CD4-positive, alpha-beta T cell treated with Interleukin-12 subunit alpha and Interleukin-12 subunit beta, for 1 hour (primary cell): Measurements from ENCODE around the gene CILP.

Experiments
- DNase-seq: peaks from one replicate; pipeline ENCODE4 v3.0.0-alpha.2; 2020

Gene CILP

GRCh38 chr15:65223996-65224395 lies 12.7 kb upstream of the CILP start:
- no peak for DNase-seq

GRCh38 chr15:65222891-65223290 lies 11.6 kb upstream of the CILP start:
- no peak for DNase-seq

- DNase-seq, result no peak
Observed at GRCh38 chr15:65221697-65222096, 10.4 kb upstream of the CILP start.

- DNase-seq, result no peak
Observed at GRCh38 chr15:65219137-65219536, 7.9 kb upstream of the CILP start.

GRCh38 chr15:65217526-65218482 lies 6.5 kb upstream of the CILP start:
- no peak for DNase-seq

- no peak for DNase-seq
Observed at GRCh38 chr15:65215496-65215895, 4.2 kb upstream of the CILP start.

GRCh38 chr15:65214010-65214409 lies 2.7 kb upstream of the CILP start:
- DNase-seq, result no peak

GRCh38 chr15:65213241-65213640 lies 2.0 kb upstream of the CILP start:
- DNase-seq, result no peak

GRCh38 chr15:65212097-65212496 lies 824 bp upstream of the CILP start:
- DNase-seq, result peak; percentile 46

GRCh38 chr15:65211482-65211982 lies 259 bp upstream of the CILP start:
- no peak for DNase-seq

GRCh38 chr15:65209701-65210643 lies 1.3 kb downstream of the CILP start:
- DNase-seq, result no peak

- no peak for DNase-seq
Observed at GRCh38 chr15:65208647-65209046, 2.6 kb downstream of the CILP start.

- DNase-seq, result no peak
Observed at GRCh38 chr15:65207280-65207840, 3.9 kb downstream of the CILP start.

- no peak for DNase-seq
Observed at GRCh38 chr15:65206750-65207149, 4.5 kb downstream of the CILP start.

- DNase-seq, result no peak
Observed at GRCh38 chr15:65204931-65205660, 6.2 kb downstream of the CILP start.

GRCh38 chr15:65204236-65204930 lies 6.9 kb downstream of the CILP start:
- no peak for DNase-seq

- DNase-seq, result no peak
Observed at GRCh38 chr15:65201918-65202317, 9.4 kb downstream of the CILP start.

GRCh38 chr15:65198571-65198970 lies 12.7 kb downstream of the CILP start:
- DNase-seq, result no peak

- no peak for DNase-seq
Observed at GRCh38 chr15:65197337-65197645, 14.0 kb downstream of the CILP start.

GRCh38 chr15:65196637-65197336 lies 14.5 kb downstream of the CILP start:
- no peak for DNase-seq

GRCh38 chr15:65195548-65195923 lies 15.7 kb downstream of the CILP start:
- no peak for DNase-seq
